Activated CD4-positive, alpha-beta T cell treated with anti-CD3 and anti-CD28 coated beads for 24 hours (primary cell): ENCODE data around the gene MFSD6.

Experiments used
- DNase-seq, 2 donors: peaks; one replicate each; pipeline ENCODE4 v3.0.0-alpha.2; 2020; ENCODE audit warnings: low read depth in 2 of 2

Gene MFSD6

DNA sequence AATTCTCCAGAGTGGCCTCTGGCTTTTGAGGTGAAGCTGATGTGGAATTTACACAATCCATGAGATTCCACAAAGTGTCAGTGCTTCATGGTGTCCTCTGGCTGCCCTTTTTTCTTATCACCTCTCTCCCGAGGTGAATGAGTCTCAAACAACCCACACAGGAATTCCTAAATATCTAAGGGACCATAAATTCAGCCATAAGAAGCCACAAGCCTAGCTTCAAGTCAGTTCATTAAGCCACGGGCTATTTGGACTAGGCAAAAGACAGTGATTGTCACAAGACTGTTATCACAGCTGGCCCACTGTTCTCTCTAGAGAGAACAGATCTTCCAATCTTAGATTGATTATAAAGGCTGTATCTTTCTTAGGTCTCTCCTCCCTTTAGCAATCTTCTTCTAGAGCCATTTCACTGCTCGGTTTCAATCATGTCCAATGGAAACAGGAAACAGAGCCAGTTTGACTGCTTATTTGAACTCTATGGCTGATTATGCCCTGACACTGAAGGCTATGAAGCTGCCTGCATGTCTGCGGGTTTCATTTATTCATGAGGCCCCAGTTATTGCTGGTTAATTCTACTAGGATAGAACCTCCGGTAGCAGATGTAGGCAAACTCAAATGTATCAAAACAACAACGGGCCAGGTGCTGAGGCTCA, 122.2 kb downstream of the MFSD6 start:
- DNase-seq: no peak

GRCh38 chr2:190532581-190532980, 124.4 kb downstream of the MFSD6 start:
- DNase-seq: no peak

DNA sequence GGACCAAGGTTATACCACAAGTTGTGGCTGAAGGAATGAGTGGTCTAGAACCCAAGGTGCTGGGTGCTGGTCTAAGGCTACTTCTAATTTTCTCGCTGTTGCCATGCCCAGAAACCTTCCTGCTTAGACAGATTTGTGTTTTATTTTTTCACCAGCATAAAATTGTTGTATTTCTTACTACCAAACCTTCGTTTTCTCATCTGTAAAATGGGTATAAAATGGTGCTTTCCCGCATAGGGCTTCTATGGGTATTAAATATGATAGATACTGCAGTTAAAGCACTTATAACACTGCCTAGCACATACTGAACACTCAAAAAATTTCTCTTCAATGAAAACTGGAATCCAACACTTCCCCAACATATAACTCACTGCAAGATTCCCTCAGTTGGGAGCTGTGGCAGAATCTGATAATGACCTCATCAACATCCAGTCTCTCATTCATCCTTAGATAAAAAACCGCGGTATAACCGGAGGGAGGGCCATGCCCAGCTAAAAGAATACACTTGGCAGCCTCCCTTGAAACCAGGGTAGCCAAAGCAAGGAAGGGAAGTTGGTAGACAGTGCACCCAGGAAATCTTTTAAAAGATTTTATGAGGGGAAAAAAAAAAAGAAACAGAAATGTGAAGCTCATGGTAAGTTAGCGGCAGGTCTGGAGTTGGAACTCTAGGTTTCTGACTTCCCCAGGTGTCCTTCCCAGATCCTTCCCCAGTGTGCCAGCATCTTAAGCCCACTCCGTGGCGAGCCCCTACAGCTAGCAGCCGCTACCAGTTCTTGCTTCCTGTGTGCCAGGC, 125.2 kb downstream of the MFSD6 start:
- no peak for DNase-seq

DNA sequence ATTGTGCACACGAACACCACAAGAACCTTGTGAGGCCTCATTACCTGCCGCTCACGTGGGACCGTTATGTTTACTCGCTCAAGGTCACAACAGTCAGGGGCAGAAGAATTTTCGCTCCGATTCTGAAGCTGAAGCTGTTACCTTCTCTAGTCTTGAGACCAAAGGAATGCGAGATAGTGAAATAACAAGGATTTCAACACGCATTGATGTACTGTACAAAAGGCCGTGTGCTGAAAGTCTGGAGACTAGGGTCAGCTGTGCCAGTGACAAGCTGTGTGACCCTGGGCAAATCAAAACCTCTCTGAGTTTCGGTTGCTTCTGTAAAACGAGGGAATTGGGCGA, 125.8 kb downstream of the MFSD6 start:
- DNase-seq: peak; percentile 22 to 30

DNA sequence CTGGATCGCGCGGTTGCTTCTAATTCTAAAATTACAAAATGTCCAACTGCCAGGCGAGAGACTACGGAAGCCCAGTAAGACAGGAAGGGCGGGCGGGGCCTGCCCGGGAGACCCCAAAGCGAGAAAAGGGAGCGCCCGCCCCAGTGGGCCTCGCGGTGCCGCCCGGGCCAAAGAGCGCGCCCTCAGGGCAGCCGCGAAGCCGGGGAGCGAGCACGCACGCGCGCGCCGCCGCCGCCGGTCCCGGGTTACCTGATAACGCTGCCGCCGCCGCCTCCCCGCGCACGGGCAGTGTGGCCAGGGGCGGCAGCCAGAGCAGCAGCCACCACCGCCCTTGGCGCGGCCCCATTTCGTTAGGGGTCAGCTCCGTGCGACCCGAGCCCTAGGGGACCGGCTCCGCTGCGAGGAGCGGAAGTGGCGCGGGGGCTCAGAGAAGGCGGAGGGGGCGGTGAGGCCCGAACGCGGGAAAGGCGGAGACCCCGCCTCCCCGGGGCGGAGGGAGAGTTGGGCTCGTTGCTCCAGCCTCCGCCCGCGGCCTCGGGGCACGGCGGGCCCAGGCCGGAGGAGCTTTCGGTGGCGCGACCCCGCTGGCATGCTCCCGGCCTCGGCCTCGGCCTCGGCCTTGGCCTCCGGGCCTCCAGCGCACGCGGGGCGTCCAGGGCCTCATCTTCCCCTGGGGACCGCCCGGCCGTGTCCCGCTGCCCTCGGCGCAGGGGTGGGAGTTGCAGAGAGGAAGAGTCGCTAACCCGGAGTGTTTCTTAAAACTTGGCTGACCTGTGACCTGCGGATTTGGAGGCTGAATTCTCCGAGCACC, 126.4 kb downstream of the MFSD6 start, which contains the start of gene NEMP2:
NEMP2 (minus strand) TSS at position 413 of the 811 bp plus-strand sequence; CDS start at position 346, 67 bp downstream.
- peak; percentile 64 to 72 for DNase-seq

DNA sequence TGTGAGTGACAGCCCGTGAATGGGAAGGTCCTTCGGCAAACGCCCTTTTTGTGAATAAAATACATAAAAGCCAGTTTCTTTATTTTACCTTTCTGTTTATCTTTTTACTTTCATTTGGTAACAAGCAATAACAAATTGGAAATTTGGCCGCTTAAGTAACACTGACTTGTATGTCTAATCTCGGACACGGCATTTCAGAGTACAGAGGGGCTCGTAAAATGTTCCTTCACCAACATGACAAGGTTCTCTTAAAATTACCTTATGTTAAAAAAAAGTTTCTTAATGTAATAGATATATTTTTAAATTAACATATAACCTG, 126.9 kb downstream of the MFSD6 start:
- no peak for DNase-seq

- no peak for DNase-seq
These were observed 127.4 kb downstream of the MFSD6 start for GRCh38 chr2:190535586-190535985.

- DNase-seq: no peak
These were observed 129.6 kb downstream of the MFSD6 start for GRCh38 chr2:190537765-190538164.

DNA sequence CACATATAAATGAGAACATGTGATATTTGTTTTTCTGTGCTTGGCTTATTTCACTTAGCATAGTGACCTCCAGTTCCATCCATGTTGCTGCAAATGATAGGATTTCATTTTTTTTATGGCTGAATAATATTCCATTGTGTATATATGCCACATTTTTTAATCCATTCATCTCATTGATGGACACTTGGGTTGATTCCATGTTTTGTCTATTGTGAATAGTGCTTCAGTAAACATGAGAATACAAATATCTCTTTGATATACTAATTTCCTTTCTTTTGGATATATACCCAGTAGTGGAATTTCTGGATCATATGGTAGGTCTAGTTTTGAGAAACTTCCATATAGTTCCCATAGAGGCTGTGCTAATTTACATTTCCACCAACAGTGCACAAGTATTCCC, 130.0 kb downstream of the MFSD6 start:
- DNase-seq: no peak

- no peak for DNase-seq
These were observed 131.9 kb downstream of the MFSD6 start for GRCh38 chr2:190540048-190540447.

GRCh38 chr2:190545093-190545492, 136.9 kb downstream of the MFSD6 start:
- no peak for DNase-seq

DNA sequence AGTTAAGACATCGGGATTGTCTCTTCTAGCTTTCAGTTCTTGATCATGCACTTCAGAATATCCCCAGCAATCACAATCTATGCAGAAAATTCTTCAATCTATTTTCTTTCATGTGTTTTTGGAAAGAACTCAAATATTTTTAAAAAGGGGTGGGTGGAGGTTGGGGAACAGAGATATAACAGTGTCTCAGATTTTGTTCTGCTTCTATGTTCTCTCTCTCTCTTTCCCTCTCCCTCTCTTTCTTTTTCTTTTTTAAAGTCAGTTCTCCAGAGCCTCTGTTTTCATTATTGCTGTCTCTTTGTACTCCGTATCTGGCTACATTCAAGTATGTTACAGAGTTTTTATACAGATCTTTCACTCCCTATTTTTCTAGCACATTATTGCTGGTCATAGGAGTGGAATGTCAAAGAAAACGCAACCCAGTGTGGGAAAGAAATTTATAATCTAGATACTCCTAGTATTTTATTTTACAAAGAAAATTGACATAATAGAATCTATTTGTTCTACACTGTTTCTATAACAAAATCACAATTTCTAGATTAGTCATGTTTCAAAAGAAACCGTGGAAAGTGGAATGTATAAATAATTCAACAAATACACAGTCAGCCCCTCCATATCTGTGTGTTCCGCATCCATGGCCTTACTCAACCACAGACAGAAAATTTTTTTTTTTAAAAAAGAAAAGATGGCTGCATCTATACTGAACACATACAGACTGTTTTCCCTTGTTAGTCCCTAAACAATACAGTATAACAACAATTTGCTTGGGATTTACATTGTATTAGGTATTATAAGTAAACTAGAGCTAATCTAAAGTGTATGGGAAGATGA, 137.6 kb downstream of the MFSD6 start:
- DNase-seq: no peak

DNA sequence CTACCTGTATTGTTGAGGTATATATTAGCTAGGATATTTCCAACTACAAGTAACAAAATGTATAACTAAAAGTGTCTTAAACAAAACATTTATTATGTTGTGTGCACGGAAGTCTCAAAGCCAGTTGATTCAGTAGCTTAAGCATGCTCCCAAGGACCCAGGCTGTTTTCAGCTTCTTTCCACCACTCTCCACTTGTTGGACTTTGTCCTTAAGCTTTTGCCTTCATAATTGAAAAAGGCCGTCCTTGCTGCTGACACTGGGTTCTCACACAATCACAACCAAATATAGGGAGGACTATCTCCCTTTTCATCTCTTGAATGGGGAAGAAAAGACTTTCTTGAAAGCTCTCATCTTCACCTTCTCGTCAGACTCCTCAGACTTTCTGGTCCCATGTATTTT, 138.6 kb downstream of the MFSD6 start:
- no peak for DNase-seq

DNA sequence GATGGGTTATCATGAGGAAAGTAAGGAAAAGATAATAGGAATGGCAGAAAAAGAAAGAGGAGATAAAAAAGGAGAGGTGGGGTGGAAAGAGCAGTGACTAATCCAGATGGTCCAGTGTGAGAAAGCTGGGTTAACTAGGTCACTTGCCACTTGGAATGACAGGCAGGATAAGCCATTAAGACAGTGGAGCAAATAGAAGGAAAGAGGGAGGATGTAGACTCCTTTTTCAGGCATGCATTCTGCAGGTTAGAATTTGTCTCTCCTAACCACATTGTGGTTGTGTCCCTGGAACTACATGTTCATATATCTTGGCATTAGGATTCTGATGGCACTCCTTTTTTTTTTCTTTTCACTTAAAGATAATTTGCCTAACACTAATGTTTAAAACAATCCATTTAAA, 139.7 kb downstream of the MFSD6 start:
- DNase-seq: no peak

GRCh38 chr2:190550137-190550536, 142.0 kb downstream of the MFSD6 start:
- no peak for DNase-seq
